K562 (cell line): ENCODE results near the gene LIPI.
"Not testable (repeated sequence)": the region's sequence is repeated elsewhere in the genome, so short reads cannot be mapped to it uniquely, and the experiment has no call there.

ENCODE experiments used
- CHD4 ChIP-seq: fragments of 200-600 bp; sonication (generic); IDR thresholded peaks from 3 replicates; pipeline ENCODE4 v1.6.1; 2012; ENCODE audit warnings: low read depth, mild to moderate bottlenecking, mixed read lengths, low read length, inconsistent platforms; ENCODE audit not compliant: insufficient read depth, insufficient replicate concordance, poor library complexity, severe bottlenecking
- GTF2F1 ChIP-seq: IDR thresholded peaks from 2 replicates; pipeline ENCODE4 v1.6.1; 2011; ENCODE audit warnings: low read depth, low read length, improper control_type of control experiment
- HBP1 ChIP-seq: fragments of 450-650 bp; formaldehyde crosslinking; IDR thresholded peaks from 2 replicates; pipeline ENCODE4 v1.4.0; 2022; ENCODE audit warnings: missing genetic modification characterization
- HEY1 ChIP-seq: fragments of 250-450 bp; sonication (Bioruptor Pico); IDR thresholded peaks from 2 replicates; pipeline ENCODE4 v1.5.0; 2020; ENCODE audit warnings: mild to moderate bottlenecking, moderate library complexity, borderline replicate concordance
- HNRNPLL ChIP-seq: fragments of 200-400 bp; formaldehyde crosslinking; IDR thresholded peaks from 2 replicates; pipeline ENCODE4 v1.6.1; 2017; ENCODE audit warnings: low read length, low read depth, mild to moderate bottlenecking; ENCODE audit not compliant: poor library complexity, severe bottlenecking
- JUN ChIP-seq, 2 experiments: sonication (generic) in 1 of 2; formaldehyde crosslinking in 1 of 2; IDR thresholded peaks; 2 replicates each; pipeline versions ENCODE4 v1.6.1 to v1.8.0; 2012 to 2022; ENCODE audit warnings: borderline replicate concordance in 2 of 2, mild to moderate bottlenecking in 2 of 2, improper control_type of control experiment in 1 of 2, low read depth in 1 of 2, low read length in 1 of 2, missing genetic modification reagents in 1 of 2
- USF1 ChIP-seq: sonication (generic); formaldehyde crosslinking; IDR thresholded peaks from 2 replicates; pipeline ENCODE4 v1.9.0; 2022; ENCODE audit warnings: mild to moderate bottlenecking, missing genetic modification reagents

GRCh38 chr21:14058995-14059627 lies 151.6 kb downstream of the LIPI start:
- TF ChIP-seq HNRNPLL; HBP1; CHD4; GTF2F1; HEY1 (CRISPR knock-in tag); JUN (IDR thresholded peaks at IDR 0.05; ENCODE audit: borderline replicate concordance, low read depth, low read length); JUN (CRISPR knock-in tag; IDR thresholded peaks at IDR 0.05; ENCODE audit: borderline replicate concordance); USF1 (CRISPR knock-in tag): not testable (repeated sequence)
